Subcutaneous adipose tissue (tissue), 4 donors: ENCODE results near the gene STAP1. TPM values are rescaled to one million over a fixed set of nuclear protein-coding genes. Genes with fewer than 3 reads are reported as not detected.

Experiments used
- total RNA-seq, 4 donors: library from RNA; depleted of rRNA; stranded (reverse); fragments of >200 nt; gene quantifications; one replicate each; pipeline ENCODE4 v1.1.0, GENCODE V29; 2016
- TF ChIP-seq, protein P1 (sequence below): fragments of 450-650 bp; IDR thresholded peaks from one replicate; pipeline ENCODE4 v1.5.1; 2016; ENCODE audit warnings: low read depth, mild to moderate bottlenecking, control low read depth, antibody characterized with exemption, moderate library complexity

Gene STAP1
- total RNA-seq, 4 donors from 2014 or later, result 0.65 to 1.0 (median 0.88) TPM; not detected in 1

DNA sequence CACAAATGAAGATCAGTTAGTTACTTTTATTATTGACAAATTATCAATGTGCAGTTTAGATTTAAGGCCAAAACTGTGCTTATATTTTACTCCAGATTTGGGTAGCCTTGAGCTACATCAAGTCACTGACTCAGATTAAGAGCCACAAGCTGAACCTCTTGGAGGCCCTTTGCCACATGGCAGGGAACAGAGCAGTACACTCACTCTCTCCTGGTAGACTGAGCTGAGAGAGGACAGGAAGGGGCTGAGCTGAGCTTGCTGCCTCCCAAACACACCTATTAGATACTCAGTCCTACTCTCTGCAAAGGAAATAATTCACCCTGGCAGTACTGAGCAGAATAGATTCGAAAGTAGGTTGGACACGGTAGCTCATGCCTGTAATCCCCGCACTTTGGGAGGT, 7.8 kb downstream of the STAP1 start:
- TF ChIP-seq, protein P1, sequence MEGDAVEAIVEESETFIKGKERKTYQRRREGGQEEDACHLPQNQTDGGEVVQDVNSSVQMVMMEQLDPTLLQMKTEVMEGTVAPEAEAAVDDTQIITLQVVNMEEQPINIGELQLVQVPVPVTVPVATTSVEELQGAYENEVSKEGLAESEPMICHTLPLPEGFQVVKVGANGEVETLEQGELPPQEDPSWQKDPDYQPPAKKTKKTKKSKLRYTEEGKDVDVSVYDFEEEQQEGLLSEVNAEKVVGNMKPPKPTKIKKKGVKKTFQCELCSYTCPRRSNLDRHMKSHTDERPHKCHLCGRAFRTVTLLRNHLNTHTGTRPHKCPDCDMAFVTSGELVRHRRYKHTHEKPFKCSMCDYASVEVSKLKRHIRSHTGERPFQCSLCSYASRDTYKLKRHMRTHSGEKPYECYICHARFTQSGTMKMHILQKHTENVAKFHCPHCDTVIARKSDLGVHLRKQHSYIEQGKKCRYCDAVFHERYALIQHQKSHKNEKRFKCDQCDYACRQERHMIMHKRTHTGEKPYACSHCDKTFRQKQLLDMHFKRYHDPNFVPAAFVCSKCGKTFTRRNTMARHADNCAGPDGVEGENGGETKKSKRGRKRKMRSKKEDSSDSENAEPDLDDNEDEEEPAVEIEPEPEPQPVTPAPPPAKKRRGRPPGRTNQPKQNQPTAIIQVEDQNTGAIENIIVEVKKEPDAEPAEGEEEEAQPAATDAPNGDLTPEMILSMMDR, result no peak

DNA sequence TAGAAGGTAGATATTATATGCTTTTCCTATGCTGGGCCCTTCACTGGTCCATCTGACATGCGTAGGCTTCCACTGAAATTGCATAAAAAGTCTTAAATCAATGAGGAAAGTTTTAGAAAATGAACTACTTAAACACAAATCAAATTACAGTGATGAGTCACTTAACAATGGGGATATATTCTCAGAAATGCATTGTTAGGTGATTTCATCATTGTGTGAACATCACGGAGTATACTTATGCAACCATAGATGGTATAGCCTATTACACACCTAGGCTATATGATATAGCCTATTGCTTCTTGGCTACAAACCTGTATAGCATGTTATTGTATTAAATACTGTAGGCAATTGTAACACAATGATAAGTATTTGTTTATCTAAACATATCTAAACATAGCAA, 10.3 kb downstream of the STAP1 start:
- TF ChIP-seq, protein P1, result no peak

DNA sequence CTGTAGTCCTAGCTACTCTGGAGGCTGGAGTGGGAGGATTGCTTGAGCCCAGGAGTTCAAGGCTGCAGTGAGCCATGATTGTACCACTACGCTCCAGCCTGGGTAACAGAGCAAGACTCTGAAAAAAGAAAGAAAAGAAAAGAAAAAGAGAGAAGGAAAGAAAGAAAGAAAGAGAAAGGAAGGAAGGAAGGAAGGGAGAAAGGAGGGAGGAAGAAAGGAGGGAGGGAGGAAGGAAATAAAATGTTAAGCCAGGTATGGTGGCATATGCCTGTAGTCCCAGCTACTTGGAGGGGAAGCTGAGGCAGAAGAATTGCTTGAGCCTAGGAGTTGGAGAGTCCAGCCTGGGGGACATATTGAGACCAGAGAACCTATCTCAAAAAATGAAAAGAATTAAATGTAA, 12.0 kb downstream of the STAP1 start:
- TF ChIP-seq, protein P1, result no peak

DNA sequence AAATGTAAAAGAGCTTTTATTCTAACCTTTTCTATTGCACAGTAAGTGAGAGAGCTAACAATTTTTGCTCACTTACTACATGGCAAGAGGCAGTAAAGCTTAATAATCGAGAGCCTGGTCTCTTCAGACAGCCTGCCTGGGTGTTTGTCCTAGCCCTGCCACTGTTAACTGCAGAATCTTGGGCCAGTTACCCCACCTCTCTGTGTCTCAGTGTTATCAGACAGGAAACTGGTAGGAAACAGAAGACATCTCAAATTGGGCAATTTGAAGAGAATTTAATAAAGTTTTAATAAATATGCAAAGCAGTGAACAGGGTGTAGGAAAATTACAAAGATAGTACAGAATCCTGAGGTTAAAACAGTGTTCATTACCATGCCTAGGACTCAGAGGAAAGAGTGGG, 13.4 kb downstream of the STAP1 start:
- TF ChIP-seq, protein P1, result no peak

DNA sequence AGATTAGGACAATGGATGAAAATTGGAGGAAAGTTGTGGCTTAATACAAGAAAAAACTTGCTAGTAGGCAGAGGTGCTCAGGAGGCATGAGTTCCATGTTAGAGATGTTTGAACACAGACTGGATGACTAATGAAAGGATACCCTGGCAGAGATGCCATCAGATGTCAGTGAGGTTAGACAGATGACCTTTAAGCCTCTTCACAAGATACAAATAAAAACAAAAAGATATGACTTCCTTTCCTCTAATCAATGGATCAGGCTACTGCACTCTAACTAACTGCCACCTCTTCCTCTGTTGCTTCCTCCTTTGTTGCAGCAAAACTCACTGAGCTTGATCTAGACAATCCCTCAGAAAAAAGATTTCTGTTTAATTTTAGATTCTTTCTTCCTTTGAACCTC, 14.7 kb downstream of the STAP1 start:
- TF ChIP-seq, protein P1, result no peak

DNA sequence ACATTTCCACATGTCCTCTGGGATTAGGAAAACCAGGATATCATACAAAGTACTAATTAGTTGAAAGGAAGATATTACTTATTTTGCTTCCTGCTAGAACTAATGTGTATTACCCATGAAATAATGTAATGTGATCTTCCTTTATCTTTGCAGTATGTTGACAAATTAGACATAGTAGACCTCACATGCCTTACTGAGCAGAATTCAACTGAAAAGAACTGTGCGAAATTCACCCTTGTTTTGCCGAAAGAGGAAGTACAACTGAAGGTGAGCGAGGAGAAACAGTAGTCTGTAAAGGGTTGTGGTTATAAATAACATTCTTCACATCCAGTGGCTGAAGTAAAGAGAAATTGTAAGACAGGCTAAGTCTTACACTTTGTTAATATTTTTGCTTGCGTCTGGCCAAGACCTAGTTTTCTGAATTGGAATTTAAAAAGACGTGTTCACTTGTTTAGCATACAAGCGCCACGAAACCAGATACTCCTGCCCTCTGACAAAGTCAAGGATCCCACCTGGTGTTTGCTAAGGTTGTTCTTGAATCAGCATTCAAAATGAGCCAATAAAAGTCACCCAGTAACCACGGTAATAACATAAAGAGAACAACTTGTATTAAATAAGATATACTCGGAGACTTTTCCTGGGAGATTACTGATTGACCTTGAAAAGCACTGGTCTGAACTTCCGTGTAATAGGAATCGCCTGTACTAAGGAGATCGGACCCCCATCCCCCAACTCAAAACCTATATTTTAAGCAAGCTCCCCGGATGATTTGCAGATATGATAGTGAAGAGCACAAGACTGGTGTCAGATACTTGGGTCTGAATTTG, 16.9 kb downstream of the STAP1 start:
- TF ChIP-seq, protein P1, result no peak

DNA sequence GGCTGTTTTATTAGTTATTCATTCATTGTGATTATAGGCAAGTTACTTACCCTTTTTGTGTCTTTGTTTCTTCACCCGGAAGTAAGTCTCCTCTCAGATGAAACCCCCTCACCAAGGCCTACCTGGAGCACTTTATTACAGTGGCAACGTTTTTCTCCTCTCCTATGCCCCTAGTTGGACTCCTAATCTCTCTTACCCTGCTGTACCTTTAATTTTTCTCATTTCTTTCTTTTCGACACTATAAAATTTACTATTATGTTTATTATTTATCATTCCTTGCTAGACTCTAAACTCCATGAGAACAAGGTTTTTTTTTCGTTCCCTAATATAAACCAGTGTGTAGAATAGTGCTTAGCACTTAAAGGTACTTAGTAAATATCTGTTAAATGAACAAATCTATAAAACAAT, 17.5 kb downstream of the STAP1 start:
- TF ChIP-seq, protein P1, result no peak
